Vagina (tissue), 2 donors: ENCODE results near the gene ZEB2.

Experiments used
- POLR2AphosphoS5 ChIP-seq, 2 donors: sonication (generic); formaldehyde crosslinking; IDR thresholded peaks; one replicate each; pipeline ENCODE4 v1.9.0; 2017; ENCODE audit warnings: antibody characterized with exemption in 2 of 2, mild to moderate bottlenecking in 2 of 2, low read depth in 1 of 2; ENCODE audit not compliant: insufficient read depth in 1 of 2
- TF ChIP-seq, protein P1 (sequence below), 3 experiments: fragments of 450-650 bp in 2 of 3; fragments of 200-600 bp in 1 of 3; sonication (generic) in 1 of 3; IDR thresholded peaks; one replicate each; pipeline ENCODE4 v1.5.1; 2017 to 2019; ENCODE audit warnings: antibody characterized with exemption in 3 of 3, mild to moderate bottlenecking in 2 of 3, moderate library complexity in 2 of 3

DNA sequence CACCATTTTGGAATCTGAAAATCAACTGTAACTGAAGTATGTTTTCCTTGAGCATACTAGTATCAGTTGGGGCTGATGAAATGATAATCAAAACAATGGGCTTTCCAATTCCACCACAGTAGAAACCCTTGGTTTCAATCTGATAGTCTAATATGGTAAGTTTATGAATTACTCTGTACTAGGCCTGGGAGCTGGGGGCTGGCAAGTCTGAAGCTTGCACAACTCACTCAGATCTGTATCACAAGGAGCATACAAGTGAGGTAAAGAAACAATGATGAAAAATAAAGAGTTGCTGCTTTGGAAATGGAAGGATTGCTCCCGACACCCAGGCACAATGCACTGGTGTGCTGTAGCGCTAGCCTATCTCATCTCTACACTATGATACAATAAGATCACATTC lies 19.4 kb downstream of the ZEB2 start:
- TF ChIP-seq, protein P1, sequence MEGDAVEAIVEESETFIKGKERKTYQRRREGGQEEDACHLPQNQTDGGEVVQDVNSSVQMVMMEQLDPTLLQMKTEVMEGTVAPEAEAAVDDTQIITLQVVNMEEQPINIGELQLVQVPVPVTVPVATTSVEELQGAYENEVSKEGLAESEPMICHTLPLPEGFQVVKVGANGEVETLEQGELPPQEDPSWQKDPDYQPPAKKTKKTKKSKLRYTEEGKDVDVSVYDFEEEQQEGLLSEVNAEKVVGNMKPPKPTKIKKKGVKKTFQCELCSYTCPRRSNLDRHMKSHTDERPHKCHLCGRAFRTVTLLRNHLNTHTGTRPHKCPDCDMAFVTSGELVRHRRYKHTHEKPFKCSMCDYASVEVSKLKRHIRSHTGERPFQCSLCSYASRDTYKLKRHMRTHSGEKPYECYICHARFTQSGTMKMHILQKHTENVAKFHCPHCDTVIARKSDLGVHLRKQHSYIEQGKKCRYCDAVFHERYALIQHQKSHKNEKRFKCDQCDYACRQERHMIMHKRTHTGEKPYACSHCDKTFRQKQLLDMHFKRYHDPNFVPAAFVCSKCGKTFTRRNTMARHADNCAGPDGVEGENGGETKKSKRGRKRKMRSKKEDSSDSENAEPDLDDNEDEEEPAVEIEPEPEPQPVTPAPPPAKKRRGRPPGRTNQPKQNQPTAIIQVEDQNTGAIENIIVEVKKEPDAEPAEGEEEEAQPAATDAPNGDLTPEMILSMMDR (IDR thresholded peaks at IDR 0.05): no peak
- no peak for TF ChIP-seq POLR2AphosphoS5 (IDR thresholded peaks at IDR 0.05; ENCODE audit: insufficient read depth in 1 of 2, low read depth in 1 of 2)
